Raji (cell line): ENCODE measurements around the gene IAPP.

Experiments
- POLR2A ChIP-seq: IDR thresholded peaks from 2 replicates; pipeline ENCODE4 v1.6.1; 2011; ENCODE audit warnings: low read depth, low read length, control low read depth; ENCODE audit not compliant: insufficient read depth

Gene IAPP

DNA sequence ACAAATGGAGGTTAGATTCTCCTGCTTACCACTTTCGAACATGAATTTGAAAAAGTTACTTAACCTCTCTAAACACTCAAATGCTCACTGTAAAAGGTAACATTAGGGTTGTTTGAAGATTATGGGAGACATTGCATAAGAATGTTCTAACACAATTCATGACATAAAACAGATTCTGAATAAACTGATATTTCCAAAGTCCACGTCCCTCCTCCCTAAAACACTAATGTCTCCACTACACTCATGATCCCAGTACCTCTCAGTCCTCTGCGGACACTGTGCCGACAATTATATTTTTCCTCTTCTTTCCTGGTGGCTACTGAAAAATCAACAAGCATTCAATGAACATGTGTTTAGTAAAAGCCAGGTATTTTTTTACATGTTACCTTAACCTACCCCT lies 18.8 kb upstream of the IAPP start:
- TF ChIP-seq POLR2A: no peak

GRCh38 chr12:21354641-21355040 lies 18.1 kb upstream of the IAPP start:
- TF ChIP-seq POLR2A: no peak

- TF ChIP-seq POLR2A: no peak
These were observed 3.3 kb upstream of the IAPP start for GRCh38 chr12:21369141-21369980.

DNA sequence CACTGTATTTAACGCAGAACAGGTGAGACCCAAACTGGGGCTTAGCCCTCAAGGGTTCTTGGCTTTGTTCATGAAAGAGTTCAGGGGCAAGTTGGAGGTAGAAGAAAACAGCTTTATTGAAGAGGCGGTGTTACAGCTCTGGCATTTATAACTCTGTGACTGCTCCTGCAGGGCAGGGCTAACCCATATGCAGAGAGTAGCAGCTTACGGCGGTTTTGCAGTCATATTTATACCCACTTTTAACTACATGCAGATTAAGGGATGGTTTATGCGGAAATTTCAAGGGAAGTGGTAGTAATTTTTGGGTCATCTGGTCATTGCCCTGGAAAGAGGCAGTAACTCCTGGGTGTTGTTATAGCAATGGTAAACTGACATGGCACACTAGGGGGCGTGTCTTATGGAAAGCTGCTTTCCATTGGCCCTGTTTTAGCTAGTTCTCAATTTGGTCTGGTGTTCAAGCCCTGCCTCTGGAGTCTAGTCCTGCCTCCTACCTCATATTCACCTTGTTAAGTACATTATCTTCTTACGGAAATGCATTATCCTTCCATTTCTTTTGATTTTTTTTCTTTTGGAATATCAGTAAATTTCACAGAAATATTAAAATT lies 1.8 kb upstream of the IAPP start:
- TF ChIP-seq POLR2A: no peak

DNA sequence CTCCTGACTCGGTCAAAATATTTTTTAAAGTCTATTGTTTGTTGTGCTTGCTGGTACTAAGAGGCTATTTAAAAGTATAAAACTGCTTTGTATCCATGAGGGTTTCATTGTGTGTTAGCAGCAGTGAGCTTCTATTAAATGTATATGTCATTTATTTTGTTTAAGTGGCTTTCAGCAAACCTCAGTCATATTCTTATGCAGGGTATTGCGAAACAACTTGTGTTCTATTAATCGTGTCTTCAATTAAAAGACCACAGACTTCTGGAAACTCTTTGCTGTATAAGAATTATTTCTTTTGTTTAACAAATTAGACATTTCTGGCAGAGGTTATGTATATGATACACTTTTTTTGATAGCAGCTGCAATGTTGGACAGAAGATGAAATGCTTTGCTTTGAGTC lies 6.5 kb downstream of the IAPP start:
- TF ChIP-seq POLR2A: no peak

DNA sequence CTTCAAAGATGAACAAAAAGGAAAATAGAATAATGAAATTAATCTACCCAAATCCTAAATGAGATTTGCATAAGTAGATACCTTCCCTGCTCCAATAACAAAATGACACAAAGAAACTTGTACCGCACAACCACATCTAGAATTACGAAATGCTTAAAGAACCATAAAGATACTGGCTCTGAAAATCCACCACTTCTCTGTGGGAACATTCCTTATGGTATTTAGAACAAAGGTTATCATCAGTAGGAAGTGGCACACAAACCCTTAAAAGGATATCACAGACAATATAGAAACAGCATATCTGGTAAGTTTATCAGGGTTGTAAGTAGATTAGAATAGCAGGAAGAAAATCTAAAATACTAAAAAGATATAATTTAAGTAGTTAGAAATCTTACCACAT lies 11.6 kb downstream of the IAPP start:
- no peak for TF ChIP-seq POLR2A

- no peak for TF ChIP-seq POLR2A
These were observed 14.5 kb downstream of the IAPP start for GRCh38 chr12:21387174-21387573.

DNA sequence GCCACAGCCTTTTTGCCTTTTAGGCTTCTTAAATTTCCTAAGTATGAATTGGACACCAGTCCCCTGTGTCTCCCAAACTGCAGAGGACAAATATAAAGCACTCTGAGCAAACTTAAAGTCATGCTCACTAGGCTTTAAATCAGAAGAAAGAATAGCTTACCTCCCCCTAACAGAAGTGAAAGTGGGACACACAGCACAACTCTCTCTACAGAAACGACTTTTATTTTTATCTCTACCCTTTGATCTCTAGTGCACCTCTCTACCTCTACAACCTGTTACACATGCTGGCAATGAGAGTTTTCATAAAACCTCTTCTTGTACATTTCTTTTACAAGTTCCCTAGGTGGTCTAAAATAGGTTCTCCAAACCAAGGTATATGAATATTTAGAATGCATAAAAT lies 19.7 kb downstream of the IAPP start:
- no peak for TF ChIP-seq POLR2A

GRCh38 chr12:21413369-21414277 lies 40.9 kb downstream of the IAPP start:
- no peak for TF ChIP-seq POLR2A

- TF ChIP-seq POLR2A: no peak
These were observed 43.9 kb downstream of the IAPP start for GRCh38 chr12:21416511-21417121.

GRCh38 chr12:21428241-21428640 lies 55.5 kb downstream of the IAPP start:
- TF ChIP-seq POLR2A: no peak
